DMS153 treated with DMSO at 0.1 percent for 48 hours (cell line): Measurements from ENCODE around the gene FADS2.

ENCODE experiments used
- DNase-seq: peaks from one replicate; lab custom pipeline; 2025; ENCODE audit not compliant: unreplicated experiment; lab: John Stamatoyannopoulos, UW

Gene FADS2

DNA sequence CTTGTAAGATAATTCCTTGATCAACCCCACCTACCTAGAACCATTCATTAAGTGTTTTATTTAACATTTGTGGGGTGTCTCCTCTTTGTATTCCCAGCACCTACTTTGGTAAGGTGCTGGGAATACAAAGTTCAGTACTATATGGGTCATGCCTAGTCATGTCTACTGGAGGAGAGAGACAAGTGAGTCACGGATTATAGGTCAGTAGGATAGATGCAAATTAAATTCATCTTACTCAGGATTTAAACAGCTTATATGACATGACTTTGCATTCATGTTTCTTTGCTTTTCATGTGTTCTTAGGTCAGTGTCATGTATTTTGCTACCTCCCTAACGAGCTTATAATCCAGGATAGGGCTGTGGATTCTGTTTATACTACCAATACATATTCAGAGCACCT is 7.9 kb upstream of the FADS2 start:
- no peak for DNase-seq

- peak; percentile 48 for DNase-seq
These were observed 1.1 kb upstream of the FADS2 start for GRCh38 chr11:61826930-61827570.

DNA sequence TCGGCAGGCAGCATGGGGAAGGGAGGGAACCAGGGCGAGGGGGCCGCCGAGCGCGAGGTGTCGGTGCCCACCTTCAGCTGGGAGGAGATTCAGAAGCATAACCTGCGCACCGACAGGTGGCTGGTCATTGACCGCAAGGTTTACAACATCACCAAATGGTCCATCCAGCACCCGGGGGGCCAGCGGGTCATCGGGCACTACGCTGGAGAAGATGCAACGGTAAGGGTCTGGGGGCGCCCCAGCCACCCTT is 204 bp downstream of the FADS2 start:
- no peak for DNase-seq

GRCh38 chr11:61828629-61829407 is 718 bp downstream of the FADS2 start:
- peak; percentile 40 for DNase-seq

DNA sequence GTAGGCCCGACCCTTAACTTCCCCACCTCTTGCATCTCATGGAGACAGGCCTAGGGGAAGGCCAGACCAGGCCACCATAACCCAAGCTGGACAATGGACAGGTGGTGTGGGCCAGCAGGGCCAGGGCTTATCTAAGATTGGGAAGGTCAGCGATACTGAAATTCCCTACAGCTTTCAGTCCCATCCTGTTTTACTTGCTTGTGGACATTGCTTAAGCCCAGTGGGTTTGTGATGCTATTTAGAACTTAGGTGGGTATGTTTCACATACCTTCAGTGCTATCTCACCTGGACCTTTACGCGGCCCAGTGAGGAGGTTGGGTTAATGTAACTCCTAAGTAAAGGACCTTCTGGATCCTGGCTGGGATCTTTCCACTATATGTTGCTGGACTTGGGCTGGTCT is 1.7 kb downstream of the FADS2 start:
- DNase-seq = no peak

- DNase-seq = no peak
These were observed 2.4 kb downstream of the FADS2 start for GRCh38 chr11:61830237-61831105.

DNA sequence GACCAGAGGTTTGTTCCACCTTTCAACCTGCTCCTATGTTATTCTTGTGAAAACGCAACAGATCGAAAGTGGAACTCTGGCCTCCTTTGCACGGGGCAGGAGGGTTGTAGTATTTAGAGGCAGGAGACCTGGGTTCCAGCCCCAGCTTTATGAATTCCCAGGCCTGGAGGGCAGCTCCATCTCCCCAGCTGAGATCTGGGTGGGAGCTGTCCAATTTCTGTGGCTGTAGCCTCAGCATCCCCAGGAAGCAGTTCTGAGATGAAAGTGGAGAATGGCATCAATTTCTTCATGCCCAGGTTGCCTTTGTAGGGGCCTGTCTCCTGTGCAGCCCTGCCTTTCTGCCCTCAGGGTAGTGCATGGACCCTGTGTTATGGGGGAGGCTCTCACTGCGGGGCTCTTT is 4.1 kb downstream of the FADS2 start:
- DNase-seq = no peak

GRCh38 chr11:61832754-61833153 is 4.7 kb downstream of the FADS2 start:
- no peak for DNase-seq

GRCh38 chr11:61833471-61833870 is 5.4 kb downstream of the FADS2 start:
- no peak for DNase-seq

GRCh38 chr11:61833926-61834277 is 5.8 kb downstream of the FADS2 start:
- no peak for DNase-seq

- DNase-seq = peak; percentile 70
These were observed 6.4 kb downstream of the FADS2 start for GRCh38 chr11:61834278-61835048.

GRCh38 chr11:61836193-61836592 is 8.1 kb downstream of the FADS2 start:
- DNase-seq = no peak

- no peak for DNase-seq
These were observed 9.4 kb downstream of the FADS2 start for GRCh38 chr11:61837411-61838005.

DNA sequence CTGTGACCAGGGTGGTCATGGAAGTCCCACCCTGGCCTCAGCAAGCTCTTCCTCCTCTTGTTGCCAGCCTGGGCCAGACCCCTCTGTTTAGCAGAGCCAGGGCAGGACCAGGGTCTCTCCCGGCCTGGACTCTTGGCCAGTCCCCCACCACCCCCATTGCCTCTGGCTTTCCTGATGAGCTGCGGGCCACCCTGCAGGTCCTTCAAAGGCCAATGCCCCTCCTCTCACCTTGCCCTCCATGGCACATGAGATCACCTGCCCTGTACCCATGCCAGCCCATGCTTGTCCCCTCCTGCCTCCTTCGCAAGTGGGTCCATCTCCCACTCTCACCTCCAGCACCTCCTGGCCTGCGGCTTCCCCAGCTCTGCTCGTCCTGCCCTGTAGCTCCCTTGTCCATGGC is 10.4 kb downstream of the FADS2 start:
- DNase-seq = no peak

DNA sequence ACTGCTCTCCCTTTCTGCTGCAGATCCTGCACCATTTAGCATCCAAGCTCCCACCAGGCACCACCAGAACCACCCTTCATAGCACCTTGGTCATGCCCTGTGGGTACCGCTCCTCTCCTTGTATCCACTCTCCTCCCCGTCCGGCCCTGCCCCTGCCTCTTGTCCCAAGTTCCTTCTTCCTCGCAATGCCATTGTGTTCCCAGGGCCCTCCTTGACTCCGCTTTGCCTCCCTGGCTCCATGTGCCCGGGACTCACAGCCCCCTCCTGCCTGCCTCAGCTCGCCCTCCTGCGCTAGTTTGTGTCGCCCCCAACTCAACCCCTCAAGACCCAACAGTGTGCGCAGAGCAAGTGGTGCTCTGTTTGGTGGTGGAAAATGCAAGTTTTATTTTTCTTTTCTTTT is 10.8 kb downstream of the FADS2 start:
- DNase-seq = no peak

DNA sequence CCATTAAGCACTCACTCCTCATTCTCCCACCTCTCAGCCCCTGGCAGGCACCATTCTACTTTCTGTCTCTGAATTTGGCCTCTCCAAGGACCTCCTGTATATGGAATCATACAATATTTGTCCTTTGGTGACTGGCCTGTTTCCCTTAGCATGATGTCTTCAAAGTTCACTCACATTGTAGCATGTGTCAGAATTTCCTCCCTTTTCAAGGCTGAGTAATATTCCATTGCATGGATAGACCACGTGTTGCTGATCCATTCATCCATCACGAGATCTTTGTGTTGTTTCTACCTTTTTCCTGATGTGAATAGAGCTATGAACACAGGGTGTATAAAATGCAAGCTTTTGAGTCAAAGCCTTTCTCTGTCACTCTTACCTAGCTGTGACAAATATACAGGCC is 11.6 kb downstream of the FADS2 start:
- DNase-seq = no peak

GRCh38 chr11:61840371-61840770 is 12.3 kb downstream of the FADS2 start:
- DNase-seq = no peak

DNA sequence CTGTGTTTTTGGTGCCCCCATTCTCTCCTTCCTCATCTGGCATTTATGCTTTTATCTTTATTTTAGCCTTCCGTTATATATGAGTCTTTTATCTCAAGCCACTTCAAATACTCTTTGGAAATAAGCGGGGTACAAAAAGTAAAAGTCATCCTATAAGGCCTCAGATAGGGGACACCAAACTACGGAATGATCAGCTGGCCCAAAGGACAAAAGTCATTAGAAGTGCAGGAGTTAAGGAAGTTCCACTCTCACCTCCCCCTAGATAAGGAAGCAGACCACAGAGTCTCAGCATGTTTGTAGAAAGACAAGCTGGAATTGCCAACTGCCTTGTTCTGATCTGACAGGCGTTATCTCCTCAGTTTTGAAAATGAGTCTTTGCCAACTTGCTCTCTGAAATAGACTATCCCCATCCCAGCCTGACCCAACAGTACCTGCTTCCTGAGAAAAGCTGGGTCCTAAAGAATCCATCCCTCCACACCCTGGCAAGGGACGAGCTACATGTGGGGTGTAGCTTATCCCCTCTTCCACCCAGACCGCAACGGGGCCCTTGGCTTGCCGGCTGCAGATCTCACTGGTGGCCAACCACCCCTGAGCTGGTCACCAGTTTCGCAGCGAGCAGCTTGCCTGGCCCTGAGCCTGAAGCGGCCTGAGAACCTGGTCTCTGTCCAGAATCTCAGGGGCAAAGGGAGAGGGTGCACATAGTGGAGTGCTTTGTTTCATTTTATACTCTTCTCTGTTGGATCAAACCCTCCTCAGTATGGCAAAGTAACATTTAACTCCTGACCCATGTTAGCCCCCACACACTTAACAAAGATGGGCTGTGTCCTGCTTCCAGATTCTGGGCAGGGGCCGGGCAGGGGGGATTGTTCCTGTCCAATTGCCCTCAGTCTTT is 13.8 kb downstream of the FADS2 start:
- no peak for DNase-seq

DNA sequence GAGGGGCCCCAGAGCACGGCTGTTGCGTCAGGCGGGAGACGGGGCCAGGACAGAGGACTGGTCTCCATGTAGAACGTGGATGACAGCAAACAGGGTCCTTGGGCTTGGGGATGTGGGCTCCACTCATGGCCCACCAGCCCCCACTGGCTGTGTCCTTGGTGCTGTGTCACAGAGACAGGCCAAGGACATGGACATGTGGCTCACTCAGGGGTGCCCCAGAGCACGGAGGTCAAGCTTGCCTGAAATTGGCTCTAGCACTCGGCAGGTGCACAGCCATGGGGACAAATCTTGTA is 14.4 kb downstream of the FADS2 start:
- no peak for DNase-seq

DNA sequence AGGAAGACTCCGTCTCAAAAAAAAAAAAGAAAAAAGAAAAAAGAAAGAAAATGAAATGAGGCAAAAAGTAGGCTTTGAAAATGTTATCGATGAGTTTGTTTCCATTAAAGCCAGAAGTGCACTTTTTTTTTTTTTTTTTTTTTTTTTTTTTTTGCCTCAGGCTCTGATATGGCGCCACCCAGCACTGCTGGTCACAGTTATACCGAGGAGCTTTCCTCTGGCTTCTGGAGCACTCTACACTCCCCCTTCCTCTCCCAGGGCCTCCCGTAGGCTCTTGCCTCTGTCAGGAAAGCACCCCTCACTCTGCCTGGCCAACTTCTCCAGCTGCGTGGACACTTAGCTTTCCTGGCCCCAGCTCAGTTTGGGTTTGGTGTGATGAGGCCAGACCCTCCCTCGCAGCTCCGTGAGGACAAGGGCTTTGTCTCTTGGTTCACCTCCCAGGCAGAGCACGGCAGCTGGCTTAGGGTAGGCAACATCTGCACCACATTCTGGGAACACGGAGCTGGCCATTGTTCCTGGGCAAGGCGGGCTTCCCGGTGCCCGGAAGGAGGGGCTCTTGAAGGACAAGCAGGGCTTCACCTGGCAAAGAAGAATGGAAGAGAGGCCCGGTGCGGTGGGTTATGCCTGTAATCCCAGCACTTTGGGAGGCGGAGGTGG is 16.9 kb downstream of the FADS2 start:
- DNase-seq = no peak
